HG03095 (cell line): ENCODE results near the gene IFI6.
"Not testable (repeated sequence)": the region's sequence is repeated elsewhere in the genome, so short reads cannot be mapped to it uniquely, and the experiment has no call there.

ENCODE experiments used
- ATAC-seq: cut with Tn5 transposase; IDR thresholded peaks from one replicate; pipeline ENCODE4 v1.9.1; 2021; ENCODE audit warnings: moderate library complexity; ENCODE audit not compliant: unreplicated experiment

Gene IFI6

DNA sequence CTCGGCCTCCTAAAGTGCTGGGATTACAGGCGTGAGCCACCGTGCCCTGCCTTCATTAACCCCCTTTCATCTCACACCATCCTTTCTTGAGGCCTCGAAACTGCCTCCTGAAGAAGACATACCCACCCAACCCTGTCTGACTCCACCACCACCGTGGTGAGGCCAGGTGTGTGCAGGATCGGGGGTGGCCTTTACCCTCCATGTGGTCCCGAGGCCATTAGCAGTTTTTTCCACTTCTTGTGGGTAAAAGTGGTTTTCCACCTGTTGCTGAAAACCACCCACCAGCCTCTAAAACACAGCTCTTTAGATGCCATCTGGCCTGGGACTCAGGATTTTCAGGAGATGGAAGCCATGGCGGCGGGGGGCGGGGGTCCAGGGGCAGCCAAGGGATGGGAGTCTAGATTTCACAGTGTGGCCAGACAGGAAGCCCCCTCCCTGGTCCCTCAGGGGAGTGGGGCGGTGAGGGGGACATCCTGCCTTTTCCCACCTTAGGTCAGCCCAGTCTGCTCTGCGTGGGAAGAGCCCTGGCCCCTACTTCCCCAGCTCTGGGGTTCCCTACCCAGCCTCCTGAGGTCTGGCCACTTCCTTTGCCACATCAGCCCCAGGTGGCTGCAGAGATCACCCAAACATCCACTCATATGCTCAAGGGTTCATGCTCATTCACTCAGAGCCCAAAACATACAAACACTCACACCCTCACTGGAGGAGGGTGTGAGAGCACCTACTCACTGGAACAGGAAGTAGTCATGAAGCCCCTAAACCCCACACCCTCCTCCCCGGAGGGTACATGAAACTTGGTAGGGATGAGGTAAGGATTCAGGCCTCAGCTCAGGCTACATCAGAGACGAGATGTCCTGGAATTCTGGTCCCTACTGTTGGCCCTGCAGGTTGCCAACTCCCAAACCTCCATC lies 39.4 kb downstream of the IFI6 start:
- no peak for ATAC-seq

GRCh38 chr1:27630859-27631491 lies 41.0 kb downstream of the IFI6 start:
- ATAC-seq, result no peak

GRCh38 chr1:27628712-27629111 lies 43.3 kb downstream of the IFI6 start:
- no peak for ATAC-seq

DNA sequence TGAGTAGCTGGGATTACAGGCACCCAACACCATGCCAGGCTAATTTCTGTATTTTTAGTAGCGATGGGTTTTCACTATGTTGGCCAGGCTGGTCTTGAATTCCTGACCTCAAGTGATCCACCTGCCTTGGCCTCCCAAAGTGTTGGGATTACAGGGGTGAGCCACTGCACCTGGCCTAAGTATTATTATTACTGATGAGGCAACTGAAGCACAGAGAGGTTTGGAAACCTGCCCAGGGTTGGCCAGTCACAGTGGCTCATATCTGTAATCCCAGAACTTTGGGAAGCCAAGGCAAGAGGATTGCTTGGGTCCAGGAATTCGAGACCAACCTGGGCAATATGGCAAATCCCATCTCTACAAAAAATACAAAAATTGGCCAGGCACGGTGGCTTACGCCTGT lies 44.3 kb downstream of the IFI6 start:
- not testable (repeated sequence) for ATAC-seq

- no peak for ATAC-seq
Measured at GRCh38 chr1:27627061-27627460, 44.9 kb downstream of the IFI6 start.

- ATAC-seq, result no peak
Measured at GRCh38 chr1:27626031-27626935, 45.7 kb downstream of the IFI6 start.

DNA sequence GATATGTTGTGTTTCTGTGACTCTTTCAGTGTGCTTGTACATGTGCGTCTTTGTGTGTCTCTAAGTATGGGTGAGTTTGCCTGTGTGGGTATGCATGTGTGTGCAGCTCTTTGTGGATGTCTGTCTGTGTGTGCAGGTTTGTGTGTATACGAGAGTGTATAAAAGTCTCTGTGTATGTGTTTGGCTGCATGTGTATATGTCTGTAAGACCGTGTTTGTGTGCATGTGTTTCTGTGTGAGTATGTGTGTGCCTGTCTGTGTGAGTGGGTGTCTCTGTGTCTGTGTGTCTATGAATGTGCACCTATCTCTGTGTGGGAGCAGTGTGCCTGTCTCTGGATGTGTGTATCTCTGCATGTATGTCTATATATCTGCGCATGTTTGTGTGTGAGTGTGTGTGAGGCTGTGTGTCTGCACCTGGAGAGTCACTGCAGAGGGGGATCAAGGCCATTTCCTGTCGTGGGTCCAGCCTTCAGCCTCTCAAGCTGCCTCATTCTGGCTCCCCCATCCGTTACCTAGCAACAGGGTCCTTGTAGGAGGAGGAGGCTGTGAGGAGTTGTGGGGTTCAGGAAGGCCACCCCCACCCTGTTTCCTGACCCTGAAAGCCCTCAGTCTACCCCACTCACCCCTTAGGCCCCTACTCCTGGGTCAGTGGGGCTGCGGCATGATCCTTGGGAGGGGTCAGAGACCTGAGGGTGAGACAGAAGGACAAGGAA lies 47.4 kb downstream of the IFI6 start:
- ATAC-seq, result no peak

DNA sequence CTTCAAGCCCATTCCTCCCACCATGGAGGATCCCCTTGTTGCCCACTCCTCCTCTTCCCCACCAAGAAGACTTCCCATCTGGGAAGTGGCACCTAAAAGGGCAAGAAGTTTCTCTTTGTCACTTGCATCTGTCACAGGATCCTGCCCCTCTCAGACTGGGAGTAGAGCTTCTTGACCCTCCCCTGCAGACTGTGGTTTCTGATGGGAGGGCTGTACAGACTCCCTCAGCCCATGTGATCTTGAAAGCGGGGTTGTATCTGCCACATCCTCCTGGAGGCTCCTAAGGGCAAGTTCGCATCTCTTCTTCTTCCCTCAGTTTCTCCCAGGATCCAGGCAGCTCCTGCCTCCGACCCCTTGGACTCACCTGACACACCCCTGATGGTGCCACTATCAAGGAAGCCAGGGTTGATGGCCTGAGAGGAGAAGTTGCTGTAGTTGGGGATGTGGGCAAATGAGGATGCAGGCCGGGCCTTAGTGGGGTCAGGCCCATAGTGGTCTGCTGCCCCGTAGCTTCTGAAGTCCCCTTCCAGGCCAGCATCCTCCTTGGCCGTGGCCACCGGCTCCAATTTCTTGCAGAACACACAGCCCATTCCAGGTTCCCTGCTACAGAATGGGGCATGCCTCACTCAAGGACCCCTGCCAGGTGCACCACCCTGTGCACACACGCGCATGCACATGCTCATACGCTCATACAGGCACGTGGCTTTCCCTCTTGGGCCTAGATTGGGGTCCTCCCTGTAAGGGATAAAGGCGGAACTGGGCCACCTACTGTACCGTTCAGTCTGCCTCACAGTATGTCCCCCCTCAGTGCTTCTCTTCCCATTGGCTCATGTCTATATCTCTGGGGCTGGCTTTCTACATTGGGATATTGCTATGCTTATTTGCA lies 48.4 kb downstream of the IFI6 start:
- ATAC-seq, result no peak

DNA sequence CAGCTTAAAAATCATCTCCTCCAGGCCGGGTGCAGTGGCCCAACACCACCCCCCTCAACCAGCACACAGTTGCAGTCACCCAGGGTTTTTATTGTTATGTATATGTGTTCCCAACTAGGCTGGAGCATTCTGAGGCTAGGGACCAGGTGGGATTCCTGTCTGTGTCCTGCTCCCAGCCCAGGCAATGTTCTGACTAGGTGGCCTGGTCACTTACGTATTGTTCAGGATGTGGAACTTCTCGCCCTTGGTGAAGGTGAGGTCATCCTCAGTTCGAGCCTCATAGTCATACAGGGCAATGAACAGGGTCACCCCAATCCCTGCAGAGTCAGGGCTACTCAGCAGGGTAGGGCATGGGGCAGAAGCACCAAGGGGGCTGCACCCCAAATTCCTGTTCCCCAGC lies 49.2 kb downstream of the IFI6 start:
- no peak for ATAC-seq

DNA sequence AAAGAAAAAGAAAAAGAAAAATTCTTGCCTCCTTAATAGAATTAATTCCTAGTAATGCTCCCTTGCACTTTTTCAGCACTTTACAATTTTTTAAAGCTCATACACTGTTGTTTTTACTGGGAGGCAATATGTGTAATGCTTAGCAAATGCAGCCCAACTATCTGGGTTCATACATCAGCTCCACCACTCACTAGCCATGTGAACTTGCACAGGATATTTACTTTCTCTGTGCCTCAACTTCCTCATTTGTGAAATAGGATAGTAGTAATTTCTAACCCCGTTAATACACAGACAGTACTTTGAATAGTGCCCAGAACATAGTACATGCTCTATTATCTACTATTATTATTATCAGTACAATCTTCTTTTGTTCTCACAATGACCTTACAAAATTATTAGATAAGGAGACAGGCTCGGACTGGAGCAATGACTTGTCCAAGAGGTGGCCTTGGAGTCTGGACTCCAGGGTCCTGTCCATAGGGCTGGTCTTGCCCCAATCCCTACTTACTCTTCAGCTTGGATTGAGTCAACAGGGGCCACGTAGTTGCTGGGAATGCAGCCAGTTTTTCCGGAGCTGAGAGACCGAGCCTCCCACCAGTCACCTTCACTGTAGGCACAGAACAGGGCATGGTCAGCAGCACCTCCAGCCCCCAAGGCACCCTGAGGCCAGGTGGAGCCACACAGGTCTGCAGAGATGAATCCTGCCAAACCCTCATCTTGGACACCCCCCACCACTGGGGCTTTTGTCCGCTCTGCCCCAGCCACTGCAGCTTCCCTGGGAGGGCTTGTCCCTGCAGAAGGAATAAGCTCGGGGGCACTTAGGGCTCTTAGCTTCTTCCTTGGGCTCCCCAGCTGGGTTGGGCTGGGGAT lies 50.7 kb downstream of the IFI6 start:
- ATAC-seq, result no peak

- not testable (repeated sequence) for ATAC-seq
Measured at GRCh38 chr1:27619782-27620438, 52.1 kb downstream of the IFI6 start.

DNA sequence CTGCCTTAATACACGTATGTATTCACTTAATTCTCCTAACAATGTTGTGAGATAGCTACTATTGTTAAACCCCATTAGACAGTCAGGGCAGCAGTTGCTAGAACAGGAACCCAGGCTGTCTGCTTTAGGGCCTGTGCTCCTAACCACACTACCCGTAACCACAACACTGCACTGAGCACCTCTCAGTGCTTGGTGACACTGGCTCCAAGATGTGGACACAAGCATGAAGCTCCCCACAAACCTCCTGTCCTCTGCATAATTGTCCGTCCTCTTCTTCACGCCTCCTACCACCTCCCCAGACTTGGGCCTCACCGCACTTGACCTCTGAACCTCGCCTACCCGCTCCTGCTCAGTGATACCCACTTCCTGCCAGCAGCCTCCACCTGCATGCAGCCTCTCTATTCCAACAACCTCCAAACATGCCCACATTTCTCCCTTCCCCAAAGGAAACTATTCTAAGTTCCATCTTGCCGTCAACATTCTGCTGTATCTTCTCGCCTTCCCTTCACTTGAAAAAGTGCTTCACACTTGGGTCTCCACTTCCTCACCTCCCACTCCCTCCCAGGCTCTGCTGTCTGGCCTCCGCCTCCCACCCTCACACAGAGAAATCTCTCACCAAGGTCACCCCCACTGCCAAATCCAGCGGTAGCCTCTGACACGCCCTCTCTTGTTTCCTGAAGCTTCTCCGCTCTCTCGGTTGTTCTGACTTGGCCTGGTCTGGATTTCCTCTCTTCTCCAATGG lies 53.5 kb downstream of the IFI6 start:
- no peak for ATAC-seq

DNA sequence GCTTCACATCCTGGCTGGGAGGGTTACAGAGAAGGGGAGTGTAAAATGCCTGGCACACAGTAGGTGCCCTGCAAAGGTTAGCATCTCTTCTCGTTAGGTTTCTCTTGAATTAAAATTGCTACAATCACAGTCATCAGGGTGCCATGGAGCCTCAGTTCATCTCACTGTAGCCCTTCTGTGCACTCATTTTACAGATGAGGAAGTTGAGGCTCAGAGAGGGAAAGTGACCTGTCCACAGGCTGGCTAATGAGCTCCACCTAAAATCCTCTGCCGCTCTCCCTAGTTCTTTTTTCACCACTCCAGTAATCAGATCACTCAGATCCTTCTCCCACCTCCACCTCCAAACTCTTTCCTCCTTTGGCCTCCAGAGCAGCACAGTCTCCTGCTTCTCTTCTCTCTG lies 54.6 kb downstream of the IFI6 start:
- no peak for ATAC-seq

GRCh38 chr1:27616441-27616840 lies 55.6 kb downstream of the IFI6 start:
- no peak for ATAC-seq
